ENCODE data around the gene SP140L. TPM values are rescaled to one million over a fixed set of nuclear protein-coding genes. Genes with fewer than 3 reads are reported as not detected.

Gene SP140L
- total RNA-seq, 4 donors from 2014 or later = 4.4 to 8.3 (median 6.8) TPM

DNA sequence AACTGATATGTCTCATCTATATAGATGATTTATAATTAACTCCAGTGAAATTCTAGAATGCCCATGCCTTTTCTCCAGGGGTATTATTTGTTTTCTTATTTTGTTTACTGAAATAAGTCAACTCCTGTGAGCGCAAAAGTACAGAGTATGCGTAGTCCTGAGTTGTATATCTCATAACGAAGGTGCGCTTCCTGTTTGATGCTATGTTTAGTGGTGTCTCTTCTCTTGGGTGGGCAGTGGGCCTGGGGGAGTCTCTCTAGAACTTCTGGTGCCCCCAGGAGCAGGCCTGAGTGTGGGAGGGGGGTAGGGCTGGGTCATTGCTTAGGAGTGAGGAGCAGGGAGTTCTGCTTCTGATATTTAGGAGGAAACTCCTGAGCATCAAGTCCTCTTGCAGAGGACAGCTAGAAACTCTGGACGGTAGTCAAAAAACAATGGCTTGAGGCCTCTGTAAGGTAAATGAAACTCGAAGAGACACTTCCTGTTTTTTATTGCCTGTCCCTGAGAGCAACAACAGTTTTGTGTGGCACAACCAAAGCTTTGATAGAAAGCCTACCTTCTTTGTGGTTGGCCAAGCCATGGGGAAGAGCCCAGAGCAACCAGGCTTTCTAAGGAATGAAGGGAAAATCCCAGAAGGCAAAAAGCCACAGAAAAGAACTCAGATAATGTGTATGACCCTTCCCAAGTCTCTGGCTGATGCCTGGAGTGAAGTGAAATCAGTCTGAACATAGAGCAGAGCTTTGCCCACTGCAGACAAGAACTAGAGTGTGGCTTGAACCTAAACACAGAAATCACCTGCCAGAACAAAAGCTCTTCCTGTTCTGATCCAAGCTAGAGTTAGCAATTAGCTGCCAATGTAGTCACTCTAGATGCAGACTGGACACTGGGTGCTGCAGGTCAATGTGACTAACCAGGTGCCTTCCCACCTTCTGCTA is 8.5 kb upstream of the SP140L start:
- intact Hi-C loops (cut with DNase I) = no loop called here
- H3K9me3 ChIP-seq = peaks cover 0 to 5% (median 4%) of the 10 kb centered on the region in 4 donors
- 81% methylated on average over 6 of the region's 6 CpGs for WGBS

DNA sequence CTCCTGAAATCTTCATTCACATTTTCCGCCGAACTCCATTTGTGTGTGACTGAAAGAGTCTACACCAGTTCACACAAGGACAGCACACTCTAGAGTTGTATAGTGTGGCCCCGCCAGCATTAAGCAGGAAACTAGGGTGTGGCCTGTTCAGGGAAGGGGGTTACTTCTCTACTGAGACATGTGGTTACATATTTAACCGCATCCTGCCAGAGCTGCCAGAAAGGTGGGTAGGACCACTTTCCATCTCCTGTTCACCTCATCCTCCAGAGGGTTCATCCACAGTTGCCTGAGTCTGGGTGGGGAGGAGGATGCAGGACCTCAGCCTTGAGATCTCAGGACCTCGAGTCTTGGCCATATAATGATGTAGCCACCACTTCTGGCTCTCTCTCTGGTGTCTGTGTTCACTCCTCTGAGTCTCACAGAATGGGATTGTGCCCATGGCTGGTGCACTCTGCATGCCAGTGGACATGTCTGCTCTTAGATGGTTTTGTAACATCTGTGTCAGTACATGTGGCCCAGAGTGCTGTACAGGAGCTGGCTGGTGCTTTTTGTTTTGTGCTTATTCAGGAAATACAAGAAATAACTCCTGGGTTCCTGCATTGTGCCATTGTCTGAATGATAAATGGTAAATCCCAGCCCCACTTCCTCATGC is 7.7 kb upstream of the SP140L start:
- Histone ChIP-seq H3K4me1 (no peaks in the 10 kb centered on the region), H3K9me3 (peaks cover 0 to 5% (median 4%) of the 10 kb centered on the region in 4 donors), H3K4me3 (no peak overlapping the region), H3K27me3 (no peaks in the 10 kb centered on the region), H3K27ac (replicated peaks in 1 of 4) (no peak overlapping the region), H3K36me3 (no peaks in the 10 kb centered on the region)
- WGBS = 64% methylated on average over 4 of the region's 5 CpGs
- TF ChIP-seq, protein P1, sequence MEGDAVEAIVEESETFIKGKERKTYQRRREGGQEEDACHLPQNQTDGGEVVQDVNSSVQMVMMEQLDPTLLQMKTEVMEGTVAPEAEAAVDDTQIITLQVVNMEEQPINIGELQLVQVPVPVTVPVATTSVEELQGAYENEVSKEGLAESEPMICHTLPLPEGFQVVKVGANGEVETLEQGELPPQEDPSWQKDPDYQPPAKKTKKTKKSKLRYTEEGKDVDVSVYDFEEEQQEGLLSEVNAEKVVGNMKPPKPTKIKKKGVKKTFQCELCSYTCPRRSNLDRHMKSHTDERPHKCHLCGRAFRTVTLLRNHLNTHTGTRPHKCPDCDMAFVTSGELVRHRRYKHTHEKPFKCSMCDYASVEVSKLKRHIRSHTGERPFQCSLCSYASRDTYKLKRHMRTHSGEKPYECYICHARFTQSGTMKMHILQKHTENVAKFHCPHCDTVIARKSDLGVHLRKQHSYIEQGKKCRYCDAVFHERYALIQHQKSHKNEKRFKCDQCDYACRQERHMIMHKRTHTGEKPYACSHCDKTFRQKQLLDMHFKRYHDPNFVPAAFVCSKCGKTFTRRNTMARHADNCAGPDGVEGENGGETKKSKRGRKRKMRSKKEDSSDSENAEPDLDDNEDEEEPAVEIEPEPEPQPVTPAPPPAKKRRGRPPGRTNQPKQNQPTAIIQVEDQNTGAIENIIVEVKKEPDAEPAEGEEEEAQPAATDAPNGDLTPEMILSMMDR (IDR thresholded peaks at IDR 0.05) = no peak
- TF ChIP-seq POLR2A (IDR thresholded peaks at IDR 0.05; ENCODE audit: low read depth) (no peak), EP300 (IDR thresholded peaks at IDR 0.05) (no peak), POLR2AphosphoS5 (IDR thresholded peaks at IDR 0.05) (no peak)
- intact Hi-C loops (cut with DNase I) = no loop called here
- peak; percentile 88 for DNase-seq (ENCODE audit: extremely low spot score)

More for the DNA sequence above, 8.5 kb upstream of the SP140L start:
- no peak overlapping the region for H3K4me3 ChIP-seq
- H3K36me3 ChIP-seq = no peaks in the 10 kb centered on the region
- no peak for DNase-seq (ENCODE audit: extremely low spot score)
- H3K4me1 ChIP-seq = no peaks in the 10 kb centered on the region
- no peak for TF ChIP-seq EP300 (IDR thresholded peaks at IDR 0.05)
- no peak for TF ChIP-seq POLR2A (IDR thresholded peaks at IDR 0.05; ENCODE audit: low read depth)
- TF ChIP-seq, protein P1 (IDR thresholded peaks at IDR 0.05) = no peak
- no peak for TF ChIP-seq POLR2AphosphoS5 (IDR thresholded peaks at IDR 0.05)
- H3K27me3 ChIP-seq = no peaks in the 10 kb centered on the region
- no peak overlapping the region for H3K27ac ChIP-seq (replicated peaks in 1 of 4)

DNA sequence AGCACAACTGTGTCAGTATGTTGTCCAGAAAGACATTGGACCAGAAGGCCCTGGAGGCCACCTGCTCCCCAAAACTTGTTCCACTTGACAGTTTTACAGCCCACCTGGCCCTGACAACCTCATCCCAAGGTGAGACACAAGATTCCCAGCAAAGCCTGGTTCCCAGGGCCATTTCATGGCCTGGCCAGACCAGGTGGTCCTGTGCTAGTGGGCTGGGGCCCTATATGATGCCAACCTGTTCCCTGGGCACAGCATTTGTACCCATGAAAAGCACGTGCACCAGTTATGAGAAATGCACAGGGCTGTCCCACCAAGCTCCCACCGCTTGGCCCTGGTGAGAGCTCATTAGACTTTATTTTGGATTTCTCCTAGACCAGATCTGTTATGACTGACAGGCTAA is 6.0 kb upstream of the SP140L start:
- WGBS = 79% methylated on average over 2 of the region's 2 CpGs
- intact Hi-C loops (cut with DNase I) = no loop called here

DNA sequence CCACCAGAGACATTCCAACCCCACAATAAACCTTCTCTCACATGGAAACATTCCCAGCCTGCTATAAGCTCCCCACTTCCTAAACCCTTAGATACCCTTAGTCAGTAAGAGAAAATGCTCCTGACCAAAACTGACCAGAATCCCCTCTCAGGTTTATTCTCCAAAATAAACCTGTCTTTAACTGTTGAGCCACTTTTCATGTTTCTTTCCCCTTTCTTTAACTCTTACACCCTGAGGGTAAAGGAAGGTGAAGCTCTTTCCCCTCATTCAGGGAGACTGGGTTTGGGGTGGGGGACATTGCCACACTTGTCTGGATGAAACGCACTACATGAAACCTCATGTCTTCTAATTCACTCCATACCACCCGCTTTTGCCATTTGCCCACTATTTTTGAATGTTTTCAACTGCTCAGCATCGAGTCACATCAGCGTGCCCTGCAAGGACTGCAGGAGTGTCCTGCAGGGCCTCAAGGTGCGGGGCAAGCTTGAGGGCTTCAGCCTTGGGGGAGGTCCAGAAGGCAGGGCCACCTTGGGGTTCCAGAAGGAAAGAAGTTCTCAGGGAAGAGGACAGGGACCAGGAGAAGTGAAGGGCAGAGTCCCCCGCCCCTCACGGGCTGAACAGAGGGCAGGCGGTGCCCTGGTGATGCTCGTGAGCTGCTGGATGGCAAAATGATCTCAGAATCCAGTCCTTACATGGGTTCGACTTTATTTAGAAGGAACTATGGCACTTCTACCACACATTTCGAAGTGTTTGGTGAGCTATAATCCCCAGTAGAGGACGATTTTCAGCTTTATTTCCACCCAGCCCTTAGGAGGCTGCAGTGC is 4.2 kb upstream of the SP140L start:
- DNase-seq (ENCODE audit: extremely low spot score) = no peak
- peaks cover 4 to 19% (median 5%) of the 10 kb centered on the region in 4 donors for H3K4me1 ChIP-seq
- intact Hi-C loops (cut with DNase I) = no loop called here
- no peaks in the 10 kb centered on the region for H3K36me3 ChIP-seq
- H3K9me3 ChIP-seq = peaks cover 0 to 5% (median 4%) of the 10 kb centered on the region in 4 donors
- H3K4me3 ChIP-seq = no peak overlapping the region
- TF ChIP-seq EP300 (IDR thresholded peaks at IDR 0.05) (no peak), POLR2AphosphoS5 (IDR thresholded peaks at IDR 0.05) (no peak), POLR2A (IDR thresholded peaks at IDR 0.05; ENCODE audit: low read depth) (no peak)
- TF ChIP-seq, protein P1 (IDR thresholded peaks at IDR 0.05) = no peak
- 91% methylated on average over 11 of the region's 12 CpGs for WGBS
- H3K27me3 ChIP-seq = no peaks in the 10 kb centered on the region
- no peak overlapping the region for H3K27ac ChIP-seq (replicated peaks in 1 of 4)

More for the DNA sequence above, 6.0 kb upstream of the SP140L start:
- H3K36me3 ChIP-seq = no peaks in the 10 kb centered on the region
- H3K4me3 ChIP-seq = no peak overlapping the region
- H3K9me3 ChIP-seq = peaks cover 0 to 5% (median 4%) of the 10 kb centered on the region in 4 donors
- no peak overlapping the region for H3K27ac ChIP-seq (replicated peaks in 1 of 4)
- peaks cover 0 to 2% (median 0%) of the 10 kb centered on the region in 4 donors for H3K4me1 ChIP-seq
- TF ChIP-seq, protein P1 (IDR thresholded peaks at IDR 0.05) = no peak
- TF ChIP-seq POLR2A (IDR thresholded peaks at IDR 0.05; ENCODE audit: low read depth) = no peak
- TF ChIP-seq EP300 (IDR thresholded peaks at IDR 0.05) = no peak
- TF ChIP-seq POLR2AphosphoS5 (IDR thresholded peaks at IDR 0.05) = no peak
- DNase-seq (ENCODE audit: extremely low spot score) = no peak
- no peaks in the 10 kb centered on the region for H3K27me3 ChIP-seq

Data from esophagus muscularis mucosa (tissue), 4 donors.